Kidney epithelial cell (primary cell): ENCODE data around the gene RBBP4. TPM values are rescaled to one million over a fixed set of nuclear protein-coding genes. Genes with fewer than 3 reads are reported as not detected.
"Not testable (repeated sequence)": the region's sequence is repeated elsewhere in the genome, so short reads cannot be mapped to it uniquely, and the experiment has no call there.

Experiments used
- DNase-seq: peaks from one replicate; pipeline ENCODE4 v3.0.0-alpha.2; 2010; ENCODE audit warnings: low read depth
- H3K27me3 ChIP-seq: 2 replicates; pipeline ENCODE4 v1.6.0; 2011; ENCODE audit warnings: low read length; ENCODE audit not compliant: control insufficient read depth, insufficient read depth
- H3K36me3 ChIP-seq: 2 replicates; pipeline ENCODE4 v1.5.1; 2011; ENCODE audit warnings: low read length; ENCODE audit not compliant: control insufficient read depth, insufficient read depth
- H3K4me3 ChIP-seq: 2 replicates; pipeline ENCODE4 v1.5.1; 2011; ENCODE audit warnings: low read depth, mild to moderate bottlenecking, control low read depth, low read length
- CTCF ChIP-seq: IDR thresholded peaks from 2 replicates; pipeline ENCODE4 v1.5.1; 2011; ENCODE audit warnings: mild to moderate bottlenecking, moderate library complexity, low read length, control low read depth, inconsistent platforms; ENCODE audit not compliant: insufficient read depth, poor library complexity, severe bottlenecking
- total RNA-seq: library from RNA; depleted of rRNA; stranded (reverse); fragments of >200 nt; gene quantifications from 2 replicates; pipeline ENCODE4 v1.2.3, GENCODE V29; 2015

RBBP4 gene
- total RNA-seq, 1 donor from 2014 or later, result 216 TPM

DNA sequence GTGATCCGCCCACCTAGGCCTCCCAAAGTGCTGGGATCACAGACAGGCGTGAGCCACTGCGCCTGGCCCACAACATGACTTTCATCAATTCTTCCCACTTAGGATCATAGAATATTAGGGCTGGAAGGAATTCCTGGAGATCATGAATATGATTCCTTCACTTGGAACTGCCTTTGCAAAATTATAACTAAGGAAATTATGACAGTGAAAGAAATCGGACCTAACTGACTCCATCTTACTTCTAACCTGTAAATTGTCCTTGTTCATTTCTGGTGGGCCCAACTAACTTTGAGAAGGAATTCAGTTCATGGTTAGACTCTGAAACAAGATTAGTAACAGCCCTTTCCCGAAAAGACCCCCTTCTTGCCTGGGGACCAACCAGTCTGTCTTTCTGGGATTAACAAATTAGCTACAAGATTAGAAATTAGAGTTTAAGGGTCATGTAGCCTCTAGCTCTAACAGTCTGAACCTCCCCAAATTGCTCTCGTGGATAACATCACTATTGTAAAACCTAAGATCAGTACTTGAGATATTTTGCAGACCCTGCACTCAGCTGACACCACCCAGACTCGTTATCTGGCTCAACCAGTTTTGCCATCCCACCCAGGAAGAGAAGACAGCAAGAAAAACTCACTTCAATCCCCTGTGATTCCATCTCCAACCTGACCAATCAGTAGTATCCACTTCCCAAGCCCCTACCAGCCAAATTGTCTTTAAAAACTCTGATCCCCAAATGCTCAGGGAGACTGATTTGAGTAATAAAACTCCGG lies 15.3 kb upstream of the RBBP4 start:
- H3K36me3 ChIP-seq, result no peaks in the 10 kb centered on the region
- H3K27me3 ChIP-seq, result no peaks in the 10 kb centered on the region
- DNase-seq, result no peak
- H3K4me3 ChIP-seq, result no peak overlapping the region
- TF ChIP-seq CTCF, result no peak

GRCh38 chr1:32636914-32637645 lies 13.9 kb upstream of the RBBP4 start:
- Histone ChIP-seq H3K36me3 (no peaks in the 10 kb centered on the region), H3K27me3 (no peaks in the 10 kb centered on the region), H3K4me3 (no peak overlapping the region)
- DNase-seq, result no peak
- TF ChIP-seq CTCF, result no peak

DNA sequence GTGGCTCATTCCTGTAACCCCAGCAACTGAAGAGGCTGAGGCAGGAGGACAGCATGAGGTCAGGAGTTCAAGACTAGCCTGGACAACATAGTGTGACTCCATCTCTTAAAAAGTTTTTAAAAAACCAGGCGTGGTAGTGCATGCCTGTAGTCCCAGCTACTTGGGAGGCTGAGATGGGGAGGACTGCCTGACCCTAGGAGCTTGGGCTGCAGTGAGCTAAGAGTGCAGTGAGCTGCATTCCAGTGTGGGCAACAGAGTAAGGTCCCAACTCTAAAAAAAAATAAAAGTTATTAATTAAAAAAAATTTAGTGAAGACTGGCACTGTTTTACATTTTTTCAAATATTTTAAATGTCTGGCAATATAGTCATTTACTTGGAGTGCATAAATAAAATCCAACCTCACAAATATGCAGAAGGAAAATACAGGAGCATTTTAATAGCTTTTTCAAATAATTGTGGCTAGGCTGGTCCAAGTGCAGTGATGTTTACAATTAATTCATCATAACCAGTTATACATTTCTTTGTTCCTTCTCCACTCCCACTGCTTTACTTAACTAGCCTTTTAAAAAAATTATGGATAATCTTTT lies 11.4 kb upstream of the RBBP4 start:
- no peaks in the 10 kb centered on the region for H3K27me3 ChIP-seq
- H3K4me3 ChIP-seq, result no peak overlapping the region
- no peak for TF ChIP-seq CTCF
- no peak for DNase-seq
- no peaks in the 10 kb centered on the region for H3K36me3 ChIP-seq

DNA sequence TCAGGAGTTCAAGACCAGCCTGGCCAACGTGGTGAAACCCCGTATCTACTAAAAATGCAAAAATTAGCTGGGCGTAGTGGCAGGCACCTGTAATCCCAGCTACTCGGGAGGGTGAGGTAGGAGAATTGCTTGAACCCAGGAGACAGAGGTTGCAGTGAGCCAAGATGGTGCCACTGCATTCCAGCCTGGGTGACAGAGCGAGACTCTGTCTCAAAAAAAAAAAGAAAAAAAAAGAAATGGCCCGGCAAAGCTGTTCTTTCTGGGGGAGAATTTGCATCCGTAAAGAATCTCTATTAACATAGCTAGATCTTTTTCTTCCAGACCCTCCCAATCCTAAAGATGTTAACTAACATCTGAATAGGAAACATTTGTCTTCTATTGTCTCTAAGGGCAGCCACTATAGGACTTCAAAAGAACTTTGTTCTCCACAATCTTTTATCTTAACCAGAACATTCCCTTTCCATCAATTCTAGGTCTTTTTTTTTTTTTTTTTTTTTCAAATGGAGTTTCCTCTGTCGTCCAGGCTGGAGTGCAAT lies 8.6 kb upstream of the RBBP4 start:
- H3K27me3 ChIP-seq, H3K36me3 ChIP-seq, DNase-seq, H3K4me3 ChIP-seq: not testable (repeated sequence)

- DNase-seq, result no peak
- Histone ChIP-seq H3K4me3 (no peak overlapping the region), H3K36me3 (no peaks in the 10 kb centered on the region), H3K27me3 (no peaks in the 10 kb centered on the region)
- no peak for TF ChIP-seq CTCF
Measured at GRCh38 chr1:32644426-32644825, 6.6 kb upstream of the RBBP4 start.

- Histone ChIP-seq H3K4me3 (no peak overlapping the region), H3K27me3 (no peaks in the 10 kb centered on the region), H3K36me3 (no peaks in the 10 kb centered on the region)
- no peak for TF ChIP-seq CTCF
- no peak for DNase-seq
Measured at GRCh38 chr1:32647308-32648134, 3.5 kb upstream of the RBBP4 start.
